Right kidney (tissue), 9 donors: Measurements from ENCODE around the gene RBM5.
A peak's percentile ranks its signal among the peaks of the same experiment; 100 is the strongest.
"Not testable (repeated sequence)": the region's sequence is repeated elsewhere in the genome, so short reads cannot be mapped to it uniquely, and the experiment has no call there.

ENCODE experiments used
- DNase-seq: peaks from one replicate; pipeline ENCODE4 v3.0.0-alpha.2; 2016
- long read RNA-seq, 8 donors: transcript quantifications; one replicate each; lab custom pipeline, GENCODE V29; 2026

Gene RBM5
- long read RNA-seq, donor 1, transcript RBM5-214 (5 exons, 2,716 nt): major isoform, 26 of 95 reads
- long read RNA-seq, donor 1, partial matches to known transcripts: 54 of 95 reads
- long read RNA-seq, donor 1, other reads (novel, unspliced or antisense): 6 of 95 reads
- long read RNA-seq, donor 2, transcript RBM5-214 (5 exons, 2,716 nt): major isoform, 5 of 12 reads
- long read RNA-seq, donor 2, partial matches to known transcripts: 5 of 12 reads
- long read RNA-seq, donor 2, other reads (novel, unspliced or antisense): 0 of 12 reads
- long read RNA-seq, donor 3, transcript RBM5-214 (5 exons, 2,716 nt): major isoform, 9 of 24 reads
- long read RNA-seq, donor 3, partial matches to known transcripts: 11 of 24 reads
- long read RNA-seq, donor 3, other reads (novel, unspliced or antisense): 0 of 24 reads
- long read RNA-seq, donor 4, transcript RBM5-224 (2 exons, 476 nt): minor isoform, 5 of 97 reads
- long read RNA-seq, donor 4, transcript RBM5-214 (5 exons, 2,716 nt): major isoform, 25 of 97 reads
- long read RNA-seq, donor 4, partial matches to known transcripts: 52 of 97 reads
- long read RNA-seq, donor 4, other reads (novel, unspliced or antisense): 8 of 97 reads
- long read RNA-seq, donor 5, transcript RBM5-214 (5 exons, 2,716 nt): major isoform, 16 of 38 reads
- long read RNA-seq, donor 5, partial matches to known transcripts: 14 of 38 reads
- long read RNA-seq, donor 5, other reads (novel, unspliced or antisense): 0 of 38 reads
- long read RNA-seq, donor 6, transcript RBM5-214 (5 exons, 2,716 nt): major isoform, 11 of 62 reads
- long read RNA-seq, donor 6, partial matches to known transcripts: 45 of 62 reads
- long read RNA-seq, donor 6, other reads (novel, unspliced or antisense): 0 of 62 reads
- long read RNA-seq, donor 7, transcript RBM5-214 (5 exons, 2,716 nt): major isoform, 19 of 79 reads
- long read RNA-seq, donor 7, partial matches to known transcripts: 53 of 79 reads
- long read RNA-seq, donor 7, other reads (novel, unspliced or antisense): 0 of 79 reads
- long read RNA-seq, donor 8, transcript RBM5-214 (5 exons, 2,716 nt): major isoform, 17 of 98 reads
- long read RNA-seq, donor 8, partial matches to known transcripts: 76 of 98 reads
- long read RNA-seq, donor 8, other reads (novel, unspliced or antisense): 0 of 98 reads

- DNase-seq: peak; percentile 89
Measured at GRCh38 chr3:50088725-50089608, at the start of gene RBM5. TSS of gene RBM5 (plus strand) at chr3:50088919. CDS start at chr3:50090435, 1,516 bp downstream.

GRCh38 chr3:50044976-50045375, 43.7 kb upstream of the RBM5 start:
- DNase-seq: no peak

DNA sequence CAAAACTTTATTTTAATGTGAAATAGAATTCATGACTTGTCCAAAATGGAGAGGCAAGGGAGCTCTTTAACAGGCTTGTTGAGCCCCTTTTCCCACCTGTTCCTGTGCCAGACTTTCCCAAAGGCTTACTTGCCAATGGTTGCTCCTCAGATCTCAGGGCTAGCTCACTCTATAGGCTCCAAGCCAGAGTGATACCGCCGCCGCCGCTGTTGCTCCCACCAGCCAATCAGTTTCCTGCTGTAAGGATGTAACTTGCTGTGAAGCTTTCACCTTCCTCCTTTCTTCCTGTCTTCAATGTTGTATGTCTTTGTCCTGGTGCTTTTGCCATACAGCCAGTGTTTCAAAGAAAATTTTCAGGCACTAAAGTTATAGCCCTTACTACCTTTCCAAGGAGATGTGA, 41.3 kb upstream of the RBM5 start:
- DNase-seq: no peak

DNA sequence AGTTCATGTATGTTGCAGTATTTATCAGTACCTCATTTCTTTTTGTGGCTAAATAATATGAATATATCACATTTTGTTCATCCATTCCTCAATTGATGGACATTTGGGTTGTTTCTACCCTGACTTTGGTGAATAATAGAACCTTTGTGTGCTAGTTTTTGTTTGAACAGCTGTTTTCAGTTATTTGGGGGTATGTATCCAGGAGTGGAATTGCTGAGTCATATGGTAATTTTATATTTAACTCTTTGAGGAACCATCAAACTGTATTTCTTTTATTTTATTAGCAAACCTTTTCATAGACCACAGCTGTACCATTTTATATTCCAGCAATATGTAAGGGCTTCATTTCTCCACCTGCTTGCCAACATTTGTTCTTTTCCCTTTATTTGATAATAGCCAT, 38.4 kb upstream of the RBM5 start:
- no peak for DNase-seq

GRCh38 chr3:50057756-50058155, 31.0 kb upstream of the RBM5 start:
- DNase-seq: no peak

GRCh38 chr3:50068134-50068533, 20.6 kb upstream of the RBM5 start:
- DNase-seq: no peak

- no peak for DNase-seq
Measured at GRCh38 chr3:50078091-50078490, 10.6 kb upstream of the RBM5 start.

DNA sequence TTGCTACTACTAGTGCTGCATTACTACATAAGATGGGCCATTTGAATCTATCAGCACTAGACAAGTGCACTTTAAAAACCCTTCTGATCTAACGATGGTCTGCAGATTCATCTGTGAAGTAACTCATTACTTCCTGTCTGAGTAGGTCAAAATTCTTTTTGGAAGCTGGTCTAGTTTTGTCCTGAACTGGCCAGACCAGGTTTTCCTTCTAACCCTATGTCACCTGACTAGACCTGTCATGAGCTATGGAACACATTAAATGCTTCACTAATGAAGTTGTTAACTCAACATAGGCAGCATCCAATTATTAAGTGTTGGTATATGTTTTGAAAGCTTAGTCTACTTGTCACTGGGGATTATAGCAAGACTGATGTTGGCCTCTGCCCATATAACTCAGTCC, 10.1 kb upstream of the RBM5 start:
- DNase-seq: no peak

- not testable (repeated sequence) for DNase-seq
Measured at GRCh38 chr3:50084951-50085350, 3.8 kb upstream of the RBM5 start.

DNA sequence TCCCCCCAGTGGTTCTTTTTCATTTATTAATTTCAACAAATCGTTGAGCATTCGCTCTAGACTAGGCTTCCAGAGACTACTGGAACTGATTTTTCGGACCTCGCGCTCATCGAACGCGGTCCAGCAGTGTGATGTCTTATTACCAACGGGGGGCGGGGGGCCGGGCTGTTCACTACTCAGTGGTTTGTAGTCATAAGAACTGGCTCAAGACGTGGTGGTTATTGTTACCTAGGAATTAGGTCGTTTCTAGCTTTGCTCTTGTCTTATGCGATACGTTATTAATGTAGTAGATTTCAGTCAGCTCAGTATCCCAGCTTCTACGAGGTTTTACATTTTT, 858 bp downstream of the RBM5 start:
- no peak for DNase-seq

DNA sequence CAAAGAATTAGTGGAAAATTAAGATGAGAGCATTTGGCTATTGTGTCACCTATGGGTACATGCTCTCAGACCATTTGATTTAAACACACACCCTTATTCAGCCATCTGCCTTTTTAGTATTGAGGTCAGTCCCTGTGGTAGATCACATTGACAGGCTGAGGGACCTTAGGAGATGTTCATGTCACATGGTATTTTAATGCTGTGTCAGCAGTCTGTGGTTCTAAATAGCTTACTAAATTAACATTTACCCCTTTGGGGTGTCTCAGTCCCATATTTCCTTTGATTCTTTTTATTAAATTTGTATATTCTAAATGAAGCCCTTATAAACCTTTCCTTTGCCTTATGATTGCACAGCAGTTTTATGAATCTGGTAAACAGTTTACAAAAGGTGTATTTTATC, 2.3 kb downstream of the RBM5 start:
- no peak for DNase-seq

DNA sequence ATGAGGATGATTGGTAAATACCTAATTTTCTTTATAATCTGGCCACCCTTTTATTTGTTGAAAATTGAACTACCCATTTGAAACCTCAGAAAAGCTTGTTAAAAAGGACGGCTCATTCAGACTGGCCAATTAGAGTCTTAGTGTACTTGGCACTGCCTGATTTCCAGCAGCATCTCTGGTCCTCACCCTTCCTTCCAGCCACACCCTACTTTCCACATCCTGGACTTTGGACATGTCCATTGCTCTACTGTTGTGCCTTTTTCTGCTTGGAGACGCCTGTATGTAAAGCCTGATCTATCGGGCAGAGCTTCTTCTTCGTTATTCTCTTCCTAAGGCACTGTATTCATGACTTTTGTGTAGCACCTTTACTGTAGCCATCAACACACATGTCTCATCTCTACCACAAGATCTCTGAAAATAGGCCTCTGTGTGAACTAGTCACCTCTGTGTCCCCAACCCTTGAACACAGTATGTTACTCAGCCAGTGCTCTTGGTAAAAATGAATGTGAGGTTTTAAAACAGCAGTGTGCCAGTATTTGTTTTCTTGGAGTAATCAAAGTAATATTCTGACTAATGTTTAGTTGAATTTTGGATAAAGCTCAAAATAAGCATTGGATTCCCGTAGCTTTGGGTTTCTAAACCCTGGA, 6.8 kb downstream of the RBM5 start:
- DNase-seq: no peak

DNA sequence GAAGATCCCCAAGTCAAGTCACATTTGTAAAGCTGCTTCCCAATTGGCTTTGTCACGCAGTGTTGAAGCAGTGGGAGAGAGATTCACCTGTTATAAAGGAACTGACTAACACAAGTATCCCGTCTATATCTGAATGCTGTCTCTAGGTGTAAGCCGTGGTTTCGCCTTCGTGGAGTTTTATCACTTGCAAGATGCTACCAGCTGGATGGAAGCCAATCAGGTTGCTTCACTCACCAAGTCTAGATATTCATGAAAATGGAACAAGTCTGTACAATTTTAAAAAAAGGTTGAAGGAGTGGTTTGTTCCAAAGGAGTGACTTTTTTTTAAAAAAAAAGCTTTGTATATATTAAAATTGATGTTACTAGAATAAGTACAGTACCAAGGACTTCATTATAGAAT, 11.7 kb downstream of the RBM5 start:
- no peak for DNase-seq

DNA sequence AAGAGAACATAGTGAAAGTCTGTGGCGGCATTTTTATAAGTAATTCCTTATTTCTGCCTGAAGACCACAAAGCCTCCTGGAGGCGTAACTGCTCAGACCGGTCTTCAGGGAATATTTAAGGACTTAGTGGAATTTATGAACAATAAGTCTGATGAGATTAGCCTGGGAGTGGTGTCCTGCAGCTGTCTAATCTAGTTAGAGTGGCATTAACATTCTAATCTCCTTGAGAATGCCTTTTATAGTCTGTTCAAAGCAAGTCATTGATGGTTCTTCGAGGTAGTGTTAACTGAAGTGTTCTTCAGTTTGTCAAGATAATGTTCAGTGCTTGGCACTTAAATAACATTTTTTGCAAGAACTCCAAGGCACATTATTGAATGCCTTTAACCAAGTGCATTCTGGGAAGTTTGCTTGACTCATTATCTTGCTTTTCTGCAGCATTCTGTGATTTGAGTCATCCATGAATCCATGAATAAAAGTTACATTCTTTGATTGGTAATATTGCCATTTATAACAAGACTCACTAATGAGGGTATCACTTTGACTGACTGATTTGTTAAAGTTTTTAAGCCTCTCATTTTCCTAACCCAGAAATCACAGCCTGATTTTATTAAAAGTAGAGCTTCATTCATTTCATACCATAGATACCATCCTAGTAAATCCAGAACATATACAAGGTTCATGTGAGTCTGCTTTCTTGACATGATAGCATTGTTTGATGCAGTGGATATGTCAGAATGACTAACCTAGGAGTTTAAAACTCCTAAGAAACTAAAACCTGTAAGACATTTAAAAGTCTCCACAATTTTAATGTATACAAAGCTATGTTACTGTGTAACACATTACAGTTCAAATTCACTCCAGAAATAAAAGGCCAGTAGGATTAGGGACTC, 12.5 kb downstream of the RBM5 start:
- no peak for DNase-seq

GRCh38 chr3:50102558-50102957, 13.8 kb downstream of the RBM5 start:
- no peak for DNase-seq

DNA sequence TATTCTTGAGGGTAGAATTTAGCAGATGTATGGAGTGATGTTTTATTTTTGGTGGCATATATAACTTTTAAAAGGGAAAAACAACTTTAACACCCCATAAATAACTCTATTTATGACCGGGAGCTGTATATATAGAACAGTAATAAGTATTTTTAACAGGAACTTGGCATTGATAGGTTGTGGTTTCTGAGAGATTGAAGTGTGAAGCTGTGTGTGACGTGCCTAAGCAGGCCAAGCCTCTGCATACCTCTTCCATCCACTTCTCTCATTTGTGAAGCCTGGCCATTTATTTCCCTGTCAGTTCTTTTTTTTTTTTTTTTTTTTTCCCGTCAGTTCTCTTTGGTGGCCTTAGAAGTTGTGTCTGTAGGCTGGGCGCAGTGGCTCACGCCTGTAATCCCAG, 23.0 kb downstream of the RBM5 start:
- no peak for DNase-seq

DNA sequence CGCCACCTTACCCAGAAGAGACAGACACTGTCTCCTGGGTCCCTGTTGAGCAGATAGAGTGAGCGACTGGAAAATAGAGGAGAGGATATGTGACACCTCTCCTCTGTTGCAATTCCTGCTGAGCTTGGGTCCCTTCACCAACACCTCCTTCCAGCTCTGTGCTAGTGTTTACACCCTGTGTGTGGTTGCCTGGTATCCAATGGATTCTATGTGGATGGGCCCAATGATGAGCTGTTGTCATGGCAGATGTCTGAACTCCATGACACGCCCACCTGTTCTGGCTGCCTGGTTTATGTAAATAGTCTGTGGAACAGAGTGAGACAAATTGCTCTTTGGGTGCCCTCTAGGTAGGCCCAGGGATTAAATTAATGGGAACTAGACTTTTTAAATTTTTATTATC, 23.7 kb downstream of the RBM5 start:
- no peak for DNase-seq

DNA sequence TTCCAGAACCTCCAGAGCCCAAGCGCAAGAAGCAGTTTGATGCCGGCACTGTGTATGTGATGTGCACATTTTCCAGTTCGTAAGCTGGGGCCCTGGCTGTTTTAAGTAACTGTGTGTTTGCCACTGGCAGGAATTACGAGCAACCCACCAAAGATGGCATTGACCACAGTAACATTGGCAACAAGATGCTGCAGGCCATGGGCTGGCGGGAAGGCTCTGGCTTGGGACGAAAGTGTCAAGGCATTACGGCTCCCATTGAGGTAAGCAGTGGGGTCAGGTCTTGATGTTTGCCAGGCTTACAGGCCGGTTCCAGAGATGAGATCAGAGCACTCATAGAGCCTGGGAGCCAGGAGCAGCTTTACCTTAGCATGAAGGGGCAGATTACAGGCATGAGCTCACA, 28.4 kb downstream of the RBM5 start:
- no peak for DNase-seq

- no peak for DNase-seq
Measured at GRCh38 chr3:50118237-50118636, 29.5 kb downstream of the RBM5 start.

- no peak for DNase-seq
Measured at GRCh38 chr3:50119786-50120185, 31.1 kb downstream of the RBM5 start.
